ACC112 (cell line): ENCODE data around the gene TRIO.

Experiments used
- H2AFZ ChIP-seq: fragments of 200-600 bp; sonication (generic); one replicate; pipeline ENCODE4 v1.6.0; 2017; ENCODE audit warnings: antibody characterized with exemption, low read length; ENCODE audit not compliant: unreplicated experiment
- H3K27ac ChIP-seq: fragments of 200-600 bp; sonication (generic); 2 replicates; pipeline ENCODE4 v1.5.1; 2014; ENCODE audit warnings: low read depth, mild to moderate bottlenecking, antibody characterized with exemption, low read length, moderate library complexity
- H3K27me3 ChIP-seq: fragments of 200-600 bp; sonication (generic); 2 replicates; pipeline ENCODE4 v1.6.1; 2014; ENCODE audit warnings: mild to moderate bottlenecking, antibody characterized with exemption, low read length, moderate library complexity, mixed read lengths; ENCODE audit not compliant: insufficient read depth
- H3K36me3 ChIP-seq: fragments of 200-600 bp; sonication (generic); 2 replicates; pipeline ENCODE4 v1.6.1; 2016; ENCODE audit warnings: mild to moderate bottlenecking, antibody characterized with exemption, low read length, moderate library complexity, mixed read lengths; ENCODE audit not compliant: insufficient read depth
- H3K4me1 ChIP-seq: fragments of 200-600 bp; sonication (generic); one replicate; pipeline ENCODE4 v1.6.1; 2016; ENCODE audit warnings: low read length, mixed read lengths; ENCODE audit not compliant: insufficient read depth, unreplicated experiment, control insufficient read depth
- H3K4me3 ChIP-seq: fragments of 200-600 bp; sonication (generic); 2 replicates; pipeline ENCODE4 v1.5.1; 2014; ENCODE audit warnings: mild to moderate bottlenecking, low read depth, low read length
- H3K79me2 ChIP-seq: fragments of 200-600 bp; sonication (generic); one replicate; pipeline ENCODE4 v1.6.0; 2016; ENCODE audit warnings: low read length; ENCODE audit not compliant: control insufficient read depth, unreplicated experiment, insufficient read depth

The TRIO gene

GRCh38 chr5:14516901-14517300, 373.8 kb downstream of the TRIO start:
- H3K27me3 ChIP-seq, result no peaks in the 10 kb centered on the region
- no peak overlapping the region for H3K27ac ChIP-seq
- H3K4me3 ChIP-seq, result no peak overlapping the region
- no peak overlapping the region for H2AFZ ChIP-seq
- no peaks in the 10 kb centered on the region for H3K4me1 ChIP-seq
- no peaks in the 10 kb centered on the region for H3K79me2 ChIP-seq
- no peaks in the 10 kb centered on the region for H3K36me3 ChIP-seq

- Histone ChIP-seq H3K4me1 (no peaks in the 10 kb centered on the region), H3K79me2 (no peaks in the 10 kb centered on the region), H3K27ac (no peak overlapping the region), H3K27me3 (no peaks in the 10 kb centered on the region), H2AFZ (no peak overlapping the region), H3K4me3 (no peak overlapping the region), H3K36me3 (no peaks in the 10 kb centered on the region)
Observed at GRCh38 chr5:14518638-14519037, 375.5 kb downstream of the TRIO start.

GRCh38 chr5:14521748-14522147, 378.6 kb downstream of the TRIO start:
- H3K36me3 ChIP-seq, result no peaks in the 10 kb centered on the region
- H3K27me3 ChIP-seq, result no peaks in the 10 kb centered on the region
- H3K4me3 ChIP-seq, result no peak overlapping the region
- H3K4me1 ChIP-seq, result no peaks in the 10 kb centered on the region
- H3K27ac ChIP-seq, result no peak overlapping the region
- no peak overlapping the region for H2AFZ ChIP-seq
- H3K79me2 ChIP-seq, result no peaks in the 10 kb centered on the region

DNA sequence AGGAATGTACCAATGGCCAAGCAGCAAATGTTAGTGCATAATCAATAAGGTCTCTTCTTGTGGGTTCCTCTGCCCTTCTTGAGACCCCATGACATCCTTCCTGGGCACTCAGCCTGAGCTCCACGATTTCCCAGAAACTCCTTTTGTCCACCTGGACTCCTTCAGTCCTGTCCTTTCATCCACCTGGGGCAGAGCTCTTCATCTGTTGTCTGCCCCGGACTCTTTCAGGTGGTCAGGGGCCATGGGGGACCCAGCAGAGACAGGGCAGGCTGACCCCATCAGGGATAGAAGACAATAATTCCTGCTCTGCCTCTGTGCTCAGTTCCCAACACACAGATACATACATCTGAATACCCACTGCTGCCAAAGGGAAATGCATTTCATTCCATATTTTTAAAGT, 379.6 kb downstream of the TRIO start:
- Histone ChIP-seq H2AFZ (no peak overlapping the region), H3K4me3 (no peak overlapping the region), H3K36me3 (no peaks in the 10 kb centered on the region), H3K79me2 (no peaks in the 10 kb centered on the region), H3K27ac (no peak overlapping the region), H3K4me1 (no peaks in the 10 kb centered on the region), H3K27me3 (no peaks in the 10 kb centered on the region)

DNA sequence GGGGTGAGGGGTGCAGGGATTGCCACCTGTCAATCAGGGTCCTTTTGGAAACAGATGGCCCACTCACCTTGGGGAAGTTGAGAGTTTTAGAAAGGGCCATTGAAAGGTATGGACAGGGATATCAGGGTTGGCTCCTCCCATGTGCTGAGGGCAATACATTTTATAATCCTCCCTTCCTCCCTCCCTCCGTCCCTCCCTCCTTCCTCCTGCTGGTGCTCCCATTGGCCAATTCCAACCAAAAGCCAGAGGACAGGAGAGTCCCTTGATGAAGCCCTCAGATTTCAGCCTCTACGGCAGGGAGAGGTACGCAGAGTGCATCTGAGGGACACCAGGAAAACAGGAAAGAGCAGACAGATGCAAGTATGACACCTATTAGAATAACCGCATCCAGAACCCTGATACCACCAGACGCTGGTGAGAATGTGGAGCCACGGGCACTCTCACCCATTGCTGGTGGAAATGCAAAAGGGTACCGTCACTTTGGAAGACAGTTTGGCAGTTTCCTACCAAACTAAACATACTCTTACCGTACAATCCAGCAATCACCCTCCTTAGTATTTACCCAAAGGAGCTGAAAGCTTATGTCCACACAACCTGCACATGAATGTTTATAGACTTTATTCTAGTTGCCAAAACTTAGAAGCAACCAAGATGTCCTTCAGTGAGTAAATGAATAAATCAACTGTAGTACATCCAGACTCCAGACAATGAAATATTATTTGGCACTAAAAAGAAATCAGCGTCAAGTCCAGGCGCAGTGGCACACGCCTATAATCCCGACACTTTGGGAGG, 380.3 kb downstream of the TRIO start:
- H3K36me3 ChIP-seq, result no peaks in the 10 kb centered on the region
- no peaks in the 10 kb centered on the region for H3K4me1 ChIP-seq
- no peak overlapping the region for H3K4me3 ChIP-seq
- H3K79me2 ChIP-seq, result no peaks in the 10 kb centered on the region
- H3K27me3 ChIP-seq, result no peaks in the 10 kb centered on the region
- no peak overlapping the region for H2AFZ ChIP-seq
- H3K27ac ChIP-seq, result no peak overlapping the region

DNA sequence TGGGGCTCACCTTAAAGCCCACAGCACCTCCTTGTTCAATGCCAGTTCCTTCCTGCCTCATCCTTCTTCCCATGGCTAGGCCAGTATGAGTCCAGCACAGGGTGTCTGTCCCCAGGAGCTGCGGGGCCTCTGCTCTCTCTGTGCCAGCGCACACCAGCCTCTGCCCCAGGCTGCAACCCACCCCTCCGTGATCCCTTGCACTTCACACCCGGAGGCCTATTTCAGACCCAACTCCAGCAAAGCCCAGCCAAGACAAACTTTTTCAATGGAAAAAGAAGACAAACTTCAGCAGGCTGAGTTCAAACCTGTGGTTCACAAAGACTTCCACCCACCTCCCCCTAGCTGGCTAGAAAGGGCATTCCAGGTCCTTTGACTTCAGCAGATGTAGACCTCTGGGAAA, 382.3 kb downstream of the TRIO start:
- H3K4me1 ChIP-seq, result no peaks in the 10 kb centered on the region
- H3K27ac ChIP-seq, result no peak overlapping the region
- H3K36me3 ChIP-seq, result no peaks in the 10 kb centered on the region
- H3K79me2 ChIP-seq, result no peaks in the 10 kb centered on the region
- H2AFZ ChIP-seq, result no peak overlapping the region
- H3K4me3 ChIP-seq, result no peak overlapping the region
- no peaks in the 10 kb centered on the region for H3K27me3 ChIP-seq

GRCh38 chr5:14526493-14526892, 383.4 kb downstream of the TRIO start:
- Histone ChIP-seq H3K4me3 (no peak overlapping the region), H3K27ac (no peak overlapping the region), H3K36me3 (no peaks in the 10 kb centered on the region), H3K79me2 (no peaks in the 10 kb centered on the region), H3K4me1 (no peaks in the 10 kb centered on the region), H3K27me3 (no peaks in the 10 kb centered on the region), H2AFZ (no peak overlapping the region)

GRCh38 chr5:14528115-14528514, 385.0 kb downstream of the TRIO start:
- H2AFZ ChIP-seq, result no peak overlapping the region
- H3K79me2 ChIP-seq, result no peaks in the 10 kb centered on the region
- no peaks in the 10 kb centered on the region for H3K4me1 ChIP-seq
- H3K36me3 ChIP-seq, result no peaks in the 10 kb centered on the region
- H3K4me3 ChIP-seq, result no peak overlapping the region
- H3K27me3 ChIP-seq, result peaks cover 6% of the 10 kb centered on the region; the same call in 1 of the 2 replicates
- no peak overlapping the region for H3K27ac ChIP-seq

GRCh38 chr5:14528926-14529325, 385.8 kb downstream of the TRIO start:
- Histone ChIP-seq H3K79me2 (no peaks in the 10 kb centered on the region), H3K27me3 (peaks cover 6% of the 10 kb centered on the region; the same call in 1 of the 2 replicates), H3K36me3 (no peaks in the 10 kb centered on the region), H3K4me1 (no peaks in the 10 kb centered on the region), H2AFZ (no peak overlapping the region), H3K27ac (no peak overlapping the region), H3K4me3 (no peak overlapping the region)

DNA sequence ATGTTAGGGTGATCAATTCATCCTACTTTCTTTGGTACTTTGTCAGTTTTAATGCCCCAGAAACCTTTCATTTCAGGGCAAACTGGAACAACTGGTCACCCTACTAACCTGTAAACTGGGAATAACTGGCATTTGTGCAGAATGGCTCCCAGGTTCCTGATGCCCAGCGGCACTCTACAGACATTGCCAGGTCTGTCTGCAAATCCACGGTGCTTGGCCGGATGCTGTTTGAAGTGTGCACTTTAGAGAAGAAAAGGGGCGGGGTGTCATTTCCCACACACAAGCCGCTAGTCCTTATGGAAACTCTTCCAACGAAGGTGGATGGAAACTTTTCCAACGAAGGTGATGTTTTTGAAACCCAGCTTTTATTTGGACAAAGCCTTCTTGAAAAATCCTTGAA, 388.5 kb downstream of the TRIO start:
- H3K27me3 ChIP-seq, result peaks cover 6% of the 10 kb centered on the region; the same call in 1 of the 2 replicates
- no peak overlapping the region for H3K27ac ChIP-seq
- no peak overlapping the region for H3K4me3 ChIP-seq
- no peaks in the 10 kb centered on the region for H3K4me1 ChIP-seq
- H3K79me2 ChIP-seq, result no peaks in the 10 kb centered on the region
- H3K36me3 ChIP-seq, result no peaks in the 10 kb centered on the region
- no peak overlapping the region for H2AFZ ChIP-seq

DNA sequence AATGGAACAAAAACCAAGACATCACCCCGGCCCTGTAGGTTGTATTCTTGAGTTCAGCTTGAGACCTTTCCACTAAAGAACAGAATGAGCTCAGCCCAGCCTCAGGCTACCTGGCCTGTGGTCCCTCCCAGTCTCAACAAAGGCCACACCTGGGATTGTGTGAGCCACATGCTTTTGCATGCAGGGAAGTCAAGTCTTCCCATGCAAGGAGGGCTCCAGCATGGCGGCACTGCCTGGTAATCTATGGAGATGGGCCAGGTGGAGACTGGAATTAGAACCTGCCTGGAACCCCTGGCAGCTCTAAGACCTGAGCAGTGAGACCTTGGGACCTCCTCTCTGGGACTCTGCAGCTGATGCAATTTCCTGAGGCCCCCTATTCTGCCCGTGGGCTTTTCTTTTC, 389.0 kb downstream of the TRIO start:
- Histone ChIP-seq H3K36me3 (no peaks in the 10 kb centered on the region), H3K27ac (no peak overlapping the region), H2AFZ (no peak overlapping the region)

More for the DNA sequence above, 389.0 kb downstream of the TRIO start:
- Histone ChIP-seq H3K79me2 (no peaks in the 10 kb centered on the region), H3K27me3 (peaks cover 7% of the 10 kb centered on the region; the same call in 1 of the 2 replicates), H3K4me1 (no peaks in the 10 kb centered on the region), H3K4me3 (no peak overlapping the region)
